ENCODE measurements around the gene FAM107A. TPM values are rescaled to one million over a fixed set of nuclear protein-coding genes. Genes with fewer than 3 reads are reported as not detected.
A peak's percentile ranks its signal among the peaks of the same experiment; 100 is the strongest.

Gene FAM107A
- total RNA-seq, 1 experiment from 2014 or later = not detected

- DNase-seq (ENCODE audit: unreplicated experiment) = peak; percentile 68
- BruUV-seq (replicated peaks) = no TSS peak
- peaks cover 13% of the 10 kb centered on the region for H3K4me1 Mint-ChIP-seq (ENCODE audit: insufficient read depth, unreplicated experiment)
- no peaks in the 10 kb centered on the region for H3K9me3 Mint-ChIP-seq (ENCODE audit: unreplicated experiment)
- POLR2A ChIA-PET = interaction anchor here (0.6 to 1.9 kb wide), 8 partner anchors 9 to 231 kb away, joined by 3 to 6 read pairs (median 3); partner anchors contain the start of genes HTD2 and RPP14
- H3K36me3 Mint-ChIP-seq (ENCODE audit: insufficient read depth, unreplicated experiment) = no peaks in the 10 kb centered on the region
- TF ChIP-seq CTCF (IDR thresholded peaks at IDR 0.05; ENCODE audit: unreplicated experiment) = no peak
- no peak overlapping the region for H3K27ac Mint-ChIP-seq (ENCODE audit: low read depth, unreplicated experiment)
- CTCF ChIA-PET = interaction anchor here (0.6 to 2.8 kb wide), 8 partner anchors 9 to 230 kb away, joined by 3 to 13 read pairs (median 4); partner anchors contain the start of gene KCTD6
- intact Hi-C loops (cut with micrococcal nuclease) = no loop called here
- no peak overlapping the region for H3K4me3 Mint-ChIP-seq (ENCODE audit: unreplicated experiment)
- H3K27me3 Mint-ChIP-seq (ENCODE audit: insufficient read depth, unreplicated experiment) = no peaks in the 10 kb centered on the region
These were observed 39.5 kb downstream of the FAM107A start for GRCh38 chr3:58537412-58538301.

- H3K36me3 Mint-ChIP-seq (ENCODE audit: insufficient read depth, unreplicated experiment) = no peaks in the 10 kb centered on the region
- H3K27me3 Mint-ChIP-seq (ENCODE audit: insufficient read depth, unreplicated experiment) = no peaks in the 10 kb centered on the region
- no peak for TF ChIP-seq CTCF (IDR thresholded peaks at IDR 0.05; ENCODE audit: unreplicated experiment)
- POLR2A ChIA-PET = interaction anchor here (0.6 to 1.9 kb wide), 6 partner anchors 8 to 230 kb away, joined by 3 to 6 read pairs (median 3); partner anchors contain the start of genes HTD2 and RPP14
- CTCF ChIA-PET = interaction anchor here (0.6 to 3.1 kb wide), 9 partner anchors 8 to 229 kb away, joined by 3 to 16 read pairs (median 5); partner anchors contain the start of genes HTD2 and KCTD6
- intact Hi-C loops (cut with micrococcal nuclease) = no loop called here
- DNase-seq (ENCODE audit: unreplicated experiment) = no peak
- no peak within 1 kb of the TSS for H3K4me3 Mint-ChIP-seq (ENCODE audit: unreplicated experiment)
- H3K9me3 Mint-ChIP-seq (ENCODE audit: unreplicated experiment) = no peaks in the 10 kb centered on the region
- BruUV-seq (replicated peaks) = no TSS peak
- H3K4me1 Mint-ChIP-seq (ENCODE audit: insufficient read depth, unreplicated experiment) = peaks cover 22% of the 10 kb centered on the region
- H3K27ac Mint-ChIP-seq (ENCODE audit: low read depth, unreplicated experiment) = no peak within 1 kb of the TSS
These were observed 40.4 kb downstream of the FAM107A start, which contains the start of gene ACOX2 for GRCh38 chr3:58536501-58537411. Gene ACOX2, minus strand, starts transcription at chr3:58537190. Its CDS starts 2,084 bp downstream, at chr3:58535106.

- CTCF ChIA-PET = interaction anchor here (0.5 to 3.1 kb wide), 6 partner anchors 21 to 229 kb away, joined by 3 to 16 read pairs (median 4); partner anchors contain the start of gene HTD2
- POLR2A ChIA-PET = interaction anchor here (0.6 to 1.2 kb wide), 2 partner anchors 67 to 152 kb away, joined by 3 to 4 read pairs; no protein-coding TSS in a partner anchor
- no peak for TF ChIP-seq CTCF (IDR thresholded peaks at IDR 0.05; ENCODE audit: unreplicated experiment)
- no peaks in the 10 kb centered on the region for H3K27me3 Mint-ChIP-seq (ENCODE audit: insufficient read depth, unreplicated experiment)
- intact Hi-C loops (cut with micrococcal nuclease) = no loop called here
- no peak for DNase-seq (ENCODE audit: unreplicated experiment)
- H3K9me3 Mint-ChIP-seq (ENCODE audit: unreplicated experiment) = no peaks in the 10 kb centered on the region
- no peak overlapping the region for H3K4me3 Mint-ChIP-seq (ENCODE audit: unreplicated experiment)
- no TSS peak for BruUV-seq (replicated peaks)
- H3K4me1 Mint-ChIP-seq (ENCODE audit: insufficient read depth, unreplicated experiment) = peaks cover 22% of the 10 kb centered on the region
- H3K27ac Mint-ChIP-seq (ENCODE audit: low read depth, unreplicated experiment) = no peak overlapping the region
- no peaks in the 10 kb centered on the region for H3K36me3 Mint-ChIP-seq (ENCODE audit: insufficient read depth, unreplicated experiment)
These were observed 41.4 kb downstream of the FAM107A start for GRCh38 chr3:58535531-58536500.
